Endothelial cell of umbilical vein (primary cell): Measurements from ENCODE around the gene VSIG10L2. TPM values are rescaled to one million over a fixed set of nuclear protein-coding genes. Genes with fewer than 3 reads are reported as not detected.

ENCODE experiments used
- BruUV-seq: library from RNA; stranded (reverse); fragments of 400-500 nt; replicated peaks from 2 replicates; lab custom pipeline; 2021; lab: Mats Ljungman, UMichigan
- CTCF ChIA-PET: fragments of 300-600, 350-600 bp; sonication (Branson Sonifier 250); formaldehyde crosslinking; loops from one replicate; lab custom pipeline; 2021; ENCODE audit warnings: antibody characterized with exemption, inconsistent platforms; lab: Charles Lee
- POLR2A ChIA-PET: fragments of 300-600, 350-600 bp; sonication (Branson Sonifier 250); formaldehyde crosslinking; loops from one replicate; lab custom pipeline; 2021; ENCODE audit warnings: antibody characterized with exemption, inconsistent platforms; lab: Charles Lee
- DNase-seq: peaks from one replicate; pipeline ENCODE4 v3.0.0-alpha.2; 2011; ENCODE audit warnings: low read depth, low spot score
- FAIRE-seq: peaks from 2 replicates; lab custom pipeline; 2011; peaks lifted over from hg19 to GRCh38; lab: Jason Lieb, UNC
- H2AFZ ChIP-seq: 2 replicates; pipeline ENCODE4 v1.6.0; 2012; ENCODE audit warnings: low read depth, low read length, control low read depth, inconsistent platforms
- H3K27ac ChIP-seq: 2 replicates; pipeline ENCODE4 v1.5.1; 2011; ENCODE audit warnings: low read depth, mild to moderate bottlenecking, control low read depth, low read length, moderate library complexity; ENCODE audit not compliant: insufficient read depth
- H3K27me3 ChIP-seq, 2 experiments: 2 replicates each; pipeline versions ENCODE4 v1.6.0 to v1.6.1; 2011; ENCODE audit warnings: low read length in 2 of 2, mixed read lengths in 1 of 2; ENCODE audit not compliant: control insufficient read depth in 2 of 2, insufficient read depth in 2 of 2
- H3K36me3 ChIP-seq, 2 experiments: 2 replicates in 1 of 2; 3 replicates in 1 of 2; pipeline ENCODE4 v1.5.1; 2011; ENCODE audit warnings: low read length in 2 of 2, mild to moderate bottlenecking in 1 of 2, moderate library complexity in 1 of 2; ENCODE audit not compliant: control insufficient read depth in 2 of 2, insufficient read depth in 2 of 2; ENCODE audit errors: extremely low read depth in 1 of 2
- H3K4me1 ChIP-seq: 3 replicates; pipeline ENCODE4 v1.5.1; 2011; ENCODE audit warnings: mild to moderate bottlenecking, low read length; ENCODE audit not compliant: control insufficient read depth, insufficient read depth; ENCODE audit errors: extremely low read depth
- H3K4me2 ChIP-seq: 2 replicates; pipeline ENCODE4 v1.6.1; 2011; ENCODE audit warnings: low read length, control low read depth, mixed read lengths; ENCODE audit not compliant: insufficient read depth
- H3K4me3 ChIP-seq, 3 experiments: fragments of 200-600 bp in 1 of 3; sonication (generic), shearing (Covaris generic) in 1 of 3; replicated peaks in 1 of 3; 2 replicates each; pipeline ENCODE4 v1.5.1; 2011 to 2016; ENCODE audit warnings: control low read depth in 3 of 3, low read length in 3 of 3, mild to moderate bottlenecking in 2 of 3, inconsistent platforms in 1 of 3, low read depth in 1 of 3, moderate library complexity in 1 of 3; ENCODE audit not compliant: insufficient read depth in 1 of 3
- H3K79me2 ChIP-seq: 2 replicates; pipeline ENCODE4 v1.6.0; 2012; ENCODE audit warnings: low read length, inconsistent platforms; ENCODE audit not compliant: control insufficient read depth, insufficient read depth
- H3K9ac ChIP-seq: replicated peaks from 2 replicates; pipeline ENCODE3; 2011; ENCODE audit warnings: low read length, control low read depth; ENCODE audit not compliant: insufficient read depth; ENCODE audit errors: extremely low read depth
- H3K9me1 ChIP-seq: replicated peaks from 3 replicates; pipeline ENCODE4 v1.6.0; 2011; ENCODE audit warnings: mild to moderate bottlenecking, low read length; ENCODE audit not compliant: control insufficient read depth, insufficient read depth; ENCODE audit errors: extremely low read depth
- H3K9me3 ChIP-seq: replicated peaks from 2 replicates; pipeline ENCODE4 v1.5.1; 2012; ENCODE audit warnings: low read length, inconsistent platforms; ENCODE audit not compliant: control insufficient read depth, insufficient read depth
- H4K20me1 ChIP-seq: replicated peaks from 2 replicates; pipeline ENCODE3; 2011; ENCODE audit warnings: mild to moderate bottlenecking, low read length; ENCODE audit not compliant: control insufficient read depth, insufficient read depth; ENCODE audit errors: extremely low read depth
- EZH2 ChIP-seq: IDR thresholded peaks from 2 replicates; pipeline ENCODE4 v1.6.1; 2012; ENCODE audit warnings: borderline replicate concordance, low read depth, mild to moderate bottlenecking, moderate library complexity, low read length, inconsistent platforms; ENCODE audit not compliant: severe bottlenecking
- FOS ChIP-seq: IDR thresholded peaks from 2 replicates; pipeline ENCODE4 v1.6.1; 2011; ENCODE audit warnings: mild to moderate bottlenecking, low read length, moderate library complexity, borderline replicate concordance; ENCODE audit not compliant: insufficient read depth
- GATA2 ChIP-seq: IDR thresholded peaks from 2 replicates; pipeline ENCODE4 v1.7.0; 2011; ENCODE audit warnings: low read depth, mild to moderate bottlenecking, moderate library complexity, mixed read lengths, low read length; ENCODE audit not compliant: insufficient read length, insufficient read depth
- JUN ChIP-seq: IDR thresholded peaks from 2 replicates; pipeline ENCODE4 v1.6.1; 2011; ENCODE audit warnings: borderline replicate concordance, low read depth; ENCODE audit not compliant: insufficient read length, insufficient read depth
- MYC ChIP-seq: IDR thresholded peaks from one replicate; pipeline ENCODE4 v1.6.1; 2011; ENCODE audit warnings: mild to moderate bottlenecking, low read depth, low read length
- POLR2A ChIP-seq: IDR thresholded peaks from 2 replicates; pipeline ENCODE4 v1.6.1; 2012; ENCODE audit warnings: low read depth, mild to moderate bottlenecking, control low read depth, low read length
- POLR2AphosphoS5 ChIP-seq: IDR thresholded peaks from 2 replicates; pipeline ENCODE4 v1.6.1; 2012; ENCODE audit warnings: low read depth, mild to moderate bottlenecking, control low read depth, low read length, moderate library complexity; ENCODE audit not compliant: insufficient read depth
- dilution Hi-C: fragments of 300-500 bp; cut with MboI; formaldehyde crosslinking; loops from one replicate; pipeline ENCODE4 v1.15.0; 2019; ENCODE audit warnings: low sequenced_read_pairs; ENCODE audit not compliant: extremely low pct_ligation_motif_present
- intact Hi-C: fragments of 100-400 bp; cut with micrococcal nuclease; formaldehyde crosslinking; loops from one replicate; pipeline ENCODE4 v1.10.0; 2022
- polyA plus RNA-seq, 4 experiments: library from polyadenylated mRNA; depleted of rRNA in 3 of 4; stranded (reverse) in 3 of 4; unstranded in 1 of 4; fragments of >200 nt; gene quantifications; 2 replicates each; pipeline versions ENCODE4 v1.2.1 to v1.2.3, GENCODE V29; 2011 to 2012; ENCODE audit warnings: missing spikeins in 1 of 4
- total RNA-seq: library from RNA; stranded (reverse); gene quantifications from 2 replicates; pipeline ENCODE4 v1.2.3, GENCODE V29; 2021
- TF ChIP-seq, protein P1 (sequence below), 2 donors: IDR thresholded peaks; 1 replicate in 1 of 2; 2 replicates in 1 of 2; pipeline ENCODE4 v1.5.1; 2011; ENCODE audit warnings: low read length in 2 of 2, mild to moderate bottlenecking in 2 of 2, moderate library complexity in 2 of 2, control low read depth in 1 of 2, inconsistent platforms in 1 of 2, low read depth in 1 of 2; ENCODE audit not compliant: insufficient read depth in 1 of 2; ENCODE audit errors: extremely low read depth in 1 of 2
- TF ChIP-seq, protein P2 (sequence below): IDR thresholded peaks from 2 replicates; pipeline ENCODE4 v1.6.1; 2011; ENCODE audit not compliant: insufficient read depth, insufficient read length

Gene VSIG10L2
- total and polyA plus RNA-seq, 2 donors (not counting 3 experiments of a cell fraction or from before 2014, with no cell fraction given): not detected

DNA sequence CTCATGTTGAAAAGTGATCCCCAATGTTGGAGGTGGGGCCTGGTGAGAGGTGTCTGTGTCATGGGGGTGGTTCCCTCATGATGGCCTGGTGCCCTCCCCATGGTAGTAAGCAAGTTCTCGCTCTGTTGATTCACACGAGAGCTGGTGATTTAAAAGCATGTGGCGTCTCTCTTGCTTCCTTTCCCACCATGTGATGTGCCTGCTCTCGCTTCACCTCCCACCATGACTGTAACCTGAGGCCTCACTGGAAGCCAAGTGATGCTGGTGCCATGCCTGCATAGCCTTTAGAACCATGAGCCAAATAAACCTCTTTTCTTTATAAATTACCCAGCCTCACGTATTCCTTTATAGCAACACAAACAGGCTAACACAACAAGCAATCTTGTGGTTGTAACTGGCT, 52.4 kb downstream of the VSIG10L2 start:
- Histone ChIP-seq H4K20me1 (no peaks in the 10 kb centered on the region), H2AFZ (no peak overlapping the region), H3K79me2 (no peaks in the 10 kb centered on the region), H3K9ac (no peak overlapping the region), H3K27ac (no peak overlapping the region), H3K4me2 (no peak overlapping the region), H3K9me3 (no peaks in the 10 kb centered on the region), H3K4me3 (no peak overlapping the region), H3K4me1 (no peaks in the 10 kb centered on the region), H3K9me1 (no peaks in the 10 kb centered on the region), H3K36me3 (no peaks in the 10 kb centered on the region), H3K27me3 (no peaks in the 10 kb centered on the region)
- ChIA-PET CTCF (no interaction called here), POLR2A (no interaction called here)
- BruUV-seq: no TSS peak
- dilution Hi-C loops (no loop called here), intact Hi-C loops (no loop called here)
- DNase-seq (no peak), FAIRE-seq (no peak)
- TF ChIP-seq EZH2 (no peak), FOS (no peak), MYC (no peak), JUN (no peak), GATA2 (no peak), POLR2A (no peak), POLR2AphosphoS5 (no peak)
- TF ChIP-seq, protein P1, sequence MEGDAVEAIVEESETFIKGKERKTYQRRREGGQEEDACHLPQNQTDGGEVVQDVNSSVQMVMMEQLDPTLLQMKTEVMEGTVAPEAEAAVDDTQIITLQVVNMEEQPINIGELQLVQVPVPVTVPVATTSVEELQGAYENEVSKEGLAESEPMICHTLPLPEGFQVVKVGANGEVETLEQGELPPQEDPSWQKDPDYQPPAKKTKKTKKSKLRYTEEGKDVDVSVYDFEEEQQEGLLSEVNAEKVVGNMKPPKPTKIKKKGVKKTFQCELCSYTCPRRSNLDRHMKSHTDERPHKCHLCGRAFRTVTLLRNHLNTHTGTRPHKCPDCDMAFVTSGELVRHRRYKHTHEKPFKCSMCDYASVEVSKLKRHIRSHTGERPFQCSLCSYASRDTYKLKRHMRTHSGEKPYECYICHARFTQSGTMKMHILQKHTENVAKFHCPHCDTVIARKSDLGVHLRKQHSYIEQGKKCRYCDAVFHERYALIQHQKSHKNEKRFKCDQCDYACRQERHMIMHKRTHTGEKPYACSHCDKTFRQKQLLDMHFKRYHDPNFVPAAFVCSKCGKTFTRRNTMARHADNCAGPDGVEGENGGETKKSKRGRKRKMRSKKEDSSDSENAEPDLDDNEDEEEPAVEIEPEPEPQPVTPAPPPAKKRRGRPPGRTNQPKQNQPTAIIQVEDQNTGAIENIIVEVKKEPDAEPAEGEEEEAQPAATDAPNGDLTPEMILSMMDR (IDR thresholded peaks at IDR 0.05; ENCODE audit: extremely low read depth in 1 of 2, insufficient read depth in 1 of 2, low read depth in 1 of 2, low read length in 2 of 2): no peak
- TF ChIP-seq, protein P2, sequence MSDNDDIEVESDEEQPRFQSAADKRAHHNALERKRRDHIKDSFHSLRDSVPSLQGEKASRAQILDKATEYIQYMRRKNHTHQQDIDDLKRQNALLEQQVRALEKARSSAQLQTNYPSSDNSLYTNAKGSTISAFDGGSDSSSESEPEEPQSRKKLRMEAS: no peak
